ENCODE data around the gene GPS1.

GPS1 gene

GRCh38 chr17:82085931-82086764, 34.5 kb downstream of the GPS1 start:
- Histone ChIP-seq H3K9ac (ENCODE audit: low read depth, low read length) (no peak overlapping the region), H3K27me3 (ENCODE audit: control insufficient read depth, insufficient read depth, low read length) (no peaks in the 10 kb centered on the region), H3K4me2 (ENCODE audit: low read length) (no peak overlapping the region), H3K36me3 (ENCODE audit: insufficient read depth, low read length) (peaks cover 83% of the 10 kb centered on the region), H3K9me3 (replicated peaks; ENCODE audit: low read length) (no peaks in the 10 kb centered on the region), H3K4me3 (ENCODE audit: low read length) (no peak overlapping the region), H3K4me1 (ENCODE audit: control insufficient read depth, insufficient read depth, low read length) (no peaks in the 10 kb centered on the region)

GRCh38 chr17:82086941-82087906, 35.5 kb downstream of the GPS1 start:
- Histone ChIP-seq H3K36me3 (ENCODE audit: insufficient read depth, low read length) (peaks cover 85% of the 10 kb centered on the region), H3K27me3 (ENCODE audit: control insufficient read depth, insufficient read depth, low read length) (no peaks in the 10 kb centered on the region), H3K9me3 (replicated peaks; ENCODE audit: low read length) (no peaks in the 10 kb centered on the region), H3K9ac (ENCODE audit: low read depth, low read length) (no peak overlapping the region), H3K4me1 (ENCODE audit: control insufficient read depth, insufficient read depth, low read length) (no peaks in the 10 kb centered on the region), H3K4me2 (ENCODE audit: low read length) (no peak overlapping the region), H3K4me3 (ENCODE audit: low read length) (no peak overlapping the region)

- Histone ChIP-seq H3K4me3 (ENCODE audit: low read length) (no peak overlapping the region), H3K9me3 (replicated peaks; ENCODE audit: low read length) (no peaks in the 10 kb centered on the region), H3K27me3 (ENCODE audit: control insufficient read depth, insufficient read depth, low read length) (no peaks in the 10 kb centered on the region), H3K36me3 (ENCODE audit: insufficient read depth, low read length) (peaks cover 81% of the 10 kb centered on the region), H3K4me2 (ENCODE audit: low read length) (no peak overlapping the region), H3K9ac (ENCODE audit: low read depth, low read length) (no peak overlapping the region), H3K4me1 (ENCODE audit: control insufficient read depth, insufficient read depth, low read length) (no peaks in the 10 kb centered on the region)
Observed at GRCh38 chr17:82087961-82088837, 36.5 kb downstream of the GPS1 start.

- Histone ChIP-seq H3K36me3 (ENCODE audit: insufficient read depth, low read length) (peaks cover 79% of the 10 kb centered on the region), H3K4me3 (ENCODE audit: low read length) (no peak overlapping the region), H3K9ac (ENCODE audit: low read depth, low read length) (no peak overlapping the region), H3K27me3 (ENCODE audit: control insufficient read depth, insufficient read depth, low read length) (no peaks in the 10 kb centered on the region), H3K4me2 (ENCODE audit: low read length) (no peak overlapping the region), H3K4me1 (ENCODE audit: control insufficient read depth, insufficient read depth, low read length) (no peaks in the 10 kb centered on the region), H3K9me3 (replicated peaks; ENCODE audit: low read length) (no peaks in the 10 kb centered on the region)
Observed at GRCh38 chr17:82088838-82089722, 37.4 kb downstream of the GPS1 start.

GRCh38 chr17:82089723-82090548, 38.2 kb downstream of the GPS1 start:
- peaks cover 78% of the 10 kb centered on the region for H3K36me3 ChIP-seq (ENCODE audit: insufficient read depth, low read length)
- no peak overlapping the region for H3K9ac ChIP-seq (ENCODE audit: low read depth, low read length)
- no peaks in the 10 kb centered on the region for H3K9me3 ChIP-seq (replicated peaks; ENCODE audit: low read length)

GRCh38 chr17:82090549-82091263, 39.0 kb downstream of the GPS1 start:
- H3K9ac ChIP-seq (ENCODE audit: low read depth, low read length), result no peak overlapping the region
- H3K4me3 ChIP-seq (ENCODE audit: low read length), result no peak overlapping the region
- no peaks in the 10 kb centered on the region for H3K9me3 ChIP-seq (replicated peaks; ENCODE audit: low read length)
- no peak overlapping the region for H3K4me2 ChIP-seq (ENCODE audit: low read length)
- H3K4me1 ChIP-seq (ENCODE audit: control insufficient read depth, insufficient read depth, low read length), result no peaks in the 10 kb centered on the region
- peaks cover 82% of the 10 kb centered on the region for H3K36me3 ChIP-seq (ENCODE audit: insufficient read depth, low read length)
- no peaks in the 10 kb centered on the region for H3K27me3 ChIP-seq (ENCODE audit: control insufficient read depth, insufficient read depth, low read length)

More at GRCh38 chr17:82089723-82090548, 38.2 kb downstream of the GPS1 start:
- Histone ChIP-seq H3K4me2 (ENCODE audit: low read length) (no peak overlapping the region), H3K4me1 (ENCODE audit: control insufficient read depth, insufficient read depth, low read length) (no peaks in the 10 kb centered on the region), H3K4me3 (ENCODE audit: low read length) (no peak overlapping the region), H3K27me3 (ENCODE audit: control insufficient read depth, insufficient read depth, low read length) (no peaks in the 10 kb centered on the region)

GRCh38 chr17:82091264-82092066, 39.8 kb downstream of the GPS1 start:
- peaks cover 6% of the 10 kb centered on the region for H3K4me1 ChIP-seq (ENCODE audit: control insufficient read depth, insufficient read depth, low read length)
- H3K4me2 ChIP-seq (ENCODE audit: low read length), result no peak overlapping the region
- H3K9me3 ChIP-seq (replicated peaks; ENCODE audit: low read length), result no peaks in the 10 kb centered on the region
- peaks cover 79% of the 10 kb centered on the region for H3K36me3 ChIP-seq (ENCODE audit: insufficient read depth, low read length)
- H3K4me3 ChIP-seq (ENCODE audit: low read length), result no peak overlapping the region
- H3K9ac ChIP-seq (ENCODE audit: low read depth, low read length), result no peak overlapping the region
- no peaks in the 10 kb centered on the region for H3K27me3 ChIP-seq (ENCODE audit: control insufficient read depth, insufficient read depth, low read length)

- Histone ChIP-seq H3K36me3 (ENCODE audit: insufficient read depth, low read length) (peaks cover 74% of the 10 kb centered on the region), H3K9ac (ENCODE audit: low read depth, low read length) (no peak overlapping the region), H3K4me3 (ENCODE audit: low read length) (no peak overlapping the region), H3K4me1 (ENCODE audit: control insufficient read depth, insufficient read depth, low read length) (peaks cover 13% of the 10 kb centered on the region), H3K27me3 (ENCODE audit: control insufficient read depth, insufficient read depth, low read length) (no peaks in the 10 kb centered on the region), H3K4me2 (ENCODE audit: low read length) (no peak overlapping the region), H3K9me3 (replicated peaks; ENCODE audit: low read length) (no peaks in the 10 kb centered on the region)
Observed at GRCh38 chr17:82092094-82092586, 40.4 kb downstream of the GPS1 start.

- no peak overlapping the region for H3K4me2 ChIP-seq (ENCODE audit: low read length)
- no peaks in the 10 kb centered on the region for H3K9me3 ChIP-seq (replicated peaks; ENCODE audit: low read length)
- H3K36me3 ChIP-seq (ENCODE audit: insufficient read depth, low read length), result peaks cover 69% of the 10 kb centered on the region
- H3K9ac ChIP-seq (ENCODE audit: low read depth, low read length), result no peak overlapping the region
- peaks cover 13% of the 10 kb centered on the region for H3K4me1 ChIP-seq (ENCODE audit: control insufficient read depth, insufficient read depth, low read length)
- no peak overlapping the region for H3K4me3 ChIP-seq (ENCODE audit: low read length)
- no peaks in the 10 kb centered on the region for H3K27me3 ChIP-seq (ENCODE audit: control insufficient read depth, insufficient read depth, low read length)
Observed at GRCh38 chr17:82092628-82092994, 40.9 kb downstream of the GPS1 start.
